SK-N-SH (cell line): ENCODE measurements around the gene SLC23A1. TPM values are rescaled to one million over a fixed set of nuclear protein-coding genes. Genes with fewer than 3 reads are reported as not detected.
"Not testable (repeated sequence)": the region's sequence is repeated elsewhere in the genome, so short reads cannot be mapped to it uniquely, and the experiment has no call there.

ENCODE experiments used
- CTCF ChIA-PET: fragments of 300-600, 350-600 bp; formaldehyde crosslinking; extraction: SDS; loops from one replicate; lab custom pipeline; 2021; lab: Yijun Ruan, JAX
- POLR2A ChIA-PET: fragments of 350-600 bp; sonication (Branson Sonifier 250); formaldehyde crosslinking; extraction: SDS; loops from one replicate; lab custom pipeline; 2020; ENCODE audit warnings: antibody characterized with exemption, inconsistent platforms; lab: Yijun Ruan, JAX
- DNase-seq: peaks from one replicate; pipeline ENCODE4 v3.0.0; 2012
- H2AFZ ChIP-seq: fragments of 200-600 bp; sonication (generic); 2 replicates; pipeline ENCODE4 v1.8.1; 2016; ENCODE audit warnings: antibody characterized with exemption, mild to moderate bottlenecking, low read depth
- H3F3A ChIP-seq: fragments of 200-600 bp; sonication (generic); replicated peaks from 2 replicates; pipeline ENCODE3; 2016; ENCODE audit warnings: antibody characterized with exemption, mild to moderate bottlenecking; ENCODE audit not compliant: insufficient read depth
- H3K27ac ChIP-seq, 2 experiments: fragments of 200-500 bp in 1 of 2; fragments of 200-600 bp in 1 of 2; sonication (Bioruptor generic) in 1 of 2; sonication (generic), shearing (Covaris generic) in 1 of 2; 2 replicates each; pipeline versions ENCODE4 v1.5.1 to v1.6.1; 2014 to 2016; ENCODE audit warnings: low read depth in 2 of 2, inconsistent platforms in 1 of 2, low read length in 1 of 2, mild to moderate bottlenecking in 1 of 2, mixed read lengths in 1 of 2
- H3K27me3 ChIP-seq: fragments of 200-600 bp; sonication (generic), shearing (Covaris generic); 2 replicates; pipeline ENCODE4 v1.6.1; 2016; ENCODE audit warnings: mixed run types; ENCODE audit not compliant: insufficient read depth
- H3K36me3 ChIP-seq, 2 experiments: fragments of 200-500 bp in 1 of 2; fragments of 200-600 bp in 1 of 2; sonication (Bioruptor generic) in 1 of 2; sonication (generic) in 1 of 2; replicated peaks in 1 of 2; 2 replicates each; pipeline versions ENCODE3 to v1.5.1; 2014 to 2016; ENCODE audit warnings: low read length in 1 of 2, mild to moderate bottlenecking in 1 of 2; ENCODE audit not compliant: insufficient read depth in 2 of 2, control insufficient read depth in 1 of 2
- H3K4me1 ChIP-seq, 2 experiments: fragments of 200-500 bp in 1 of 2; fragments of 200-600 bp in 1 of 2; sonication (Bioruptor generic) in 1 of 2; sonication (generic), shearing (Covaris generic) in 1 of 2; 2 replicates each; pipeline versions ENCODE4 v1.5.1 to v1.6.1; 2014 to 2016; ENCODE audit warnings: low read depth in 1 of 2, low read length in 1 of 2, mixed run types in 1 of 2; ENCODE audit not compliant: insufficient read depth in 2 of 2, control insufficient read depth in 1 of 2
- H3K4me2 ChIP-seq: fragments of 200-600 bp; sonication (generic), shearing (Covaris generic); 2 replicates; pipeline ENCODE4 v1.6.1; 2017; ENCODE audit warnings: mixed run types
- H3K4me3 ChIP-seq, 2 experiments: fragments of 200-500 bp in 1 of 2; fragments of 200-600 bp in 1 of 2; sonication (Bioruptor generic) in 1 of 2; sonication (generic), shearing (Covaris generic) in 1 of 2; 2 replicates each; pipeline versions ENCODE4 v1.5.1 to v1.8.1; 2014 to 2016; ENCODE audit warnings: low read depth in 2 of 2, inconsistent platforms in 1 of 2, low read length in 1 of 2, mild to moderate bottlenecking in 1 of 2, mixed read lengths in 1 of 2, moderate library complexity in 1 of 2
- H3K79me2 ChIP-seq: fragments of 200-600 bp; sonication (generic); 2 replicates; pipeline ENCODE4 v1.8.1; 2017; ENCODE audit warnings: mild to moderate bottlenecking; ENCODE audit not compliant: insufficient read depth
- H3K9ac ChIP-seq: fragments of 200-600 bp; sonication (generic); 2 replicates; pipeline ENCODE4 v1.6.1; 2017; ENCODE audit warnings: mixed run types
- H3K9me2 ChIP-seq: fragments of 200-600 bp; sonication (generic); 2 replicates; pipeline ENCODE4 v1.6.1; 2017; ENCODE audit warnings: mixed run types
- H3K9me3 ChIP-seq: fragments of 200-600 bp; sonication (generic); 2 replicates; pipeline ENCODE4 v1.6.1; 2017; ENCODE audit warnings: mixed run types, mild to moderate bottlenecking, moderate library complexity
- H4K20me1 ChIP-seq: fragments of 200-600 bp; sonication (generic); 2 replicates; pipeline ENCODE4 v1.6.1; 2017; ENCODE audit warnings: mild to moderate bottlenecking, mixed run types; ENCODE audit not compliant: insufficient read depth
- CTCF ChIP-seq: fragments of 200-600 bp; sonication (generic); IDR thresholded peaks from 2 replicates; pipeline ENCODE4 v1.6.1; 2017; ENCODE audit warnings: antibody characterized with exemption, mild to moderate bottlenecking, moderate library complexity
- EP300 ChIP-seq, 2 experiments: IDR thresholded peaks; 2 replicates each; pipeline versions ENCODE4 v1.4.0 to v1.6.1; 2012; ENCODE audit warnings: borderline replicate concordance in 1 of 2, low read depth in 1 of 2, low read length in 1 of 2
- FOXJ3 ChIP-seq: sonication (generic); formaldehyde crosslinking; IDR thresholded peaks from 2 replicates; pipeline ENCODE4 v1.5.1; 2020; ENCODE audit warnings: mild to moderate bottlenecking, missing genetic modification reagents
- GATA2 ChIP-seq: sonication (generic); formaldehyde crosslinking; IDR thresholded peaks from 2 replicates; pipeline ENCODE4 v1.5.0; 2020; ENCODE audit warnings: mild to moderate bottlenecking, missing genetic modification reagents
- MAX ChIP-seq: IDR thresholded peaks from 2 replicates; pipeline ENCODE4 v1.4.0; 2012; ENCODE audit warnings: low read depth
- MEF2A ChIP-seq: IDR thresholded peaks from 2 replicates; pipeline ENCODE4 v1.4.0; 2012; ENCODE audit warnings: low read depth, borderline replicate concordance
- MXI1 ChIP-seq: IDR thresholded peaks from 2 replicates; pipeline ENCODE4 v1.6.1; 2012; ENCODE audit warnings: mild to moderate bottlenecking, low read depth, low read length, improper control_type of control experiment
- PBX3 ChIP-seq: IDR thresholded peaks from 2 replicates; pipeline ENCODE4; 2012
- RXRA ChIP-seq: IDR thresholded peaks from 2 replicates; pipeline ENCODE4 v1.4.0; 2012; ENCODE audit warnings: low read depth, mild to moderate bottlenecking, borderline replicate concordance
- SIN3A ChIP-seq: IDR thresholded peaks from 2 replicates; pipeline ENCODE4 v1.6.1; 2012; ENCODE audit warnings: low read depth, mild to moderate bottlenecking, low read length, moderate library complexity, borderline replicate concordance
- SMC3 ChIP-seq: IDR thresholded peaks from 2 replicates; pipeline ENCODE4 v1.6.1; 2012; ENCODE audit warnings: low read depth, low read length, improper control_type of control experiment
- TAF1 ChIP-seq: IDR thresholded peaks from 2 replicates; pipeline ENCODE4 v1.6.1; 2012; ENCODE audit warnings: low read depth, mild to moderate bottlenecking, low read length, moderate library complexity, borderline replicate concordance
- TCF12 ChIP-seq: IDR thresholded peaks from 2 replicates; pipeline ENCODE4 v1.4.0; 2012
- YY1 ChIP-seq: IDR thresholded peaks from 2 replicates; pipeline ENCODE4 v1.4.0; 2012; ENCODE audit warnings: low read depth, mild to moderate bottlenecking
- WGBS: methylation state at CpG from one replicate; pipeline ENCODE4 v1.1.6; 2017; ENCODE audit warnings: low lambda C conversion rate; 5-methylcytosine and 5-hydroxymethylcytosine counted together
- polyA plus RNA-seq, 3 experiments: library from polyadenylated mRNA; depleted of rRNA; stranded (reverse); fragments of >200 nt; gene quantifications; 2 replicates each; pipeline ENCODE4 v1.2.3, GENCODE V29; 2012
- TF ChIP-seq, protein P1 (sequence below): fragments of 150-350 bp; IDR thresholded peaks from 2 replicates; pipeline ENCODE4 v1.6.1; 2017; ENCODE audit warnings: antibody characterized with exemption, low read length, low read depth, borderline replicate concordance
- TF ChIP-seq, protein P2 (sequence below): IDR thresholded peaks from 2 replicates; pipeline ENCODE4 v1.4.0; 2012; ENCODE audit warnings: low read depth, borderline replicate concordance

The SLC23A1 gene
- polyA plus RNA-seq, 1 of the 3 experiments (the other 2 are of a cell fraction), result not detected

DNA sequence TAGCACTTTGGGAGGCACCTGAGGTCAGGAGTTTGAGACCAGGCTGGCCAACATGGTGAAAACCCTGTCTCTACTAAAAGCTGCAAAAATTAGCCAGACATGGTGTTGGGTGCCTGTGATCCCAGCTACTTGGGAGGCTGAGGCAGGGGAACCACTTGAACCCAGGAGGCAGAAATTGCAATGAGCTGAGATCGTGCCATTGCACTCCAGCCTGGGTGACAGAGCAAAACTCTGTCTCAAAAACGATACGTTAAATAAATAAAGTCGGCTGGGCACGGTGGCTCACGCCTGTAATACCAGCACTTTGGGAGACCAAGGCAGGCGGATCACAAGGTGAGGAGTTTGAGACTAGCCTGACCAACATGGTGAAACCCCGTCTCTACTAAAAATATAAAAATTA is 27.2 kb downstream of the SLC23A1 start:
- H3K79me2 ChIP-seq, result peaks cover 100% of the 10 kb centered on the region
- H3K4me3 ChIP-seq, H2AFZ ChIP-seq, H3K9me3 ChIP-seq, H3K9ac ChIP-seq, DNase-seq, H3K4me2 ChIP-seq, POLR2A ChIA-PET, H3K27ac ChIP-seq, H3F3A ChIP-seq, H3K4me1 ChIP-seq, H3K9me2 ChIP-seq, H3K27me3 ChIP-seq: not testable (repeated sequence)
- H4K20me1 ChIP-seq, result peaks cover 98% of the 10 kb centered on the region
- H3K36me3 ChIP-seq, result peaks cover 12 to 38% of the 10 kb centered on the region in 2 experiments
- CTCF ChIA-PET, result interaction anchor here (1.0 to 1.6 kb wide), 2 partner anchors 13 to 55 kb away, joined by 3 read pairs; no protein-coding TSS in a partner anchor
- 97% methylated on average over 8 of the region's 8 CpGs for WGBS

- H4K20me1 ChIP-seq, result peaks cover 98% of the 10 kb centered on the region
- POLR2A ChIA-PET, result interaction anchor here (0.6 kb wide), 1 partner anchor 1308 kb away, joined by 3 read pairs; no protein-coding TSS in a partner anchor
Measured at GRCh38 chr5:139354186-139354585, 28.9 kb downstream of the SLC23A1 start.

More at GRCh38 chr5:139354186-139354585, 28.9 kb downstream of the SLC23A1 start:
- Histone ChIP-seq H3K9me2 (no peaks in the 10 kb centered on the region), H3K4me2 (no peak overlapping the region), H3K9me3 (no peaks in the 10 kb centered on the region), H3K4me1 (no peaks in the 10 kb centered on the region), H3K4me3 (no peak overlapping the region), H3K27me3 (no peaks in the 10 kb centered on the region), H3K27ac (no peak overlapping the region), H3K36me3 (peaks cover 12 to 38% of the 10 kb centered on the region in 2 experiments), H2AFZ (no peak overlapping the region), H3F3A (peaks cover 15% of the 10 kb centered on the region), H3K79me2 (peaks cover 100% of the 10 kb centered on the region), H3K9ac (no peak overlapping the region)
- CTCF ChIA-PET, result interaction anchor here (1.6 kb wide), 1 partner anchor 12 kb away, joined by 5 read pairs; the partner anchor contains the start of gene PAIP2
- no peak for DNase-seq
- 94% methylated on average over 3 of the region's 3 CpGs for WGBS
- no peak for TF ChIP-seq EP300 (IDR thresholded peaks at IDR 0.05; ENCODE audit: borderline replicate concordance in 1 of 2, low read depth in 1 of 2, low read length in 1 of 2)
- no peak for TF ChIP-seq YY1
- no peak for TF ChIP-seq FOXJ3 (CRISPR knock-in tag)
- no peak for TF ChIP-seq MEF2A
- TF ChIP-seq, protein P1, sequence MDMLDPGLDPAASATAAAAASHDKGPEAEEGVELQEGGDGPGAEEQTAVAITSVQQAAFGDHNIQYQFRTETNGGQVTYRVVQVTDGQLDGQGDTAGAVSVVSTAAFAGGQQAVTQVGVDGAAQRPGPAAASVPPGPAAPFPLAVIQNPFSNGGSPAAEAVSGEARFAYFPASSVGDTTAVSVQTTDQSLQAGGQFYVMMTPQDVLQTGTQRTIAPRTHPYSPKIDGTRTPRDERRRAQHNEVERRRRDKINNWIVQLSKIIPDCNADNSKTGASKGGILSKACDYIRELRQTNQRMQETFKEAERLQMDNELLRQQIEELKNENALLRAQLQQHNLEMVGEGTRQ, result no peak
- no peak for TF ChIP-seq GATA2 (CRISPR knock-in tag)
- no peak for TF ChIP-seq TCF12
- TF ChIP-seq SMC3, result no peak
- no peak for TF ChIP-seq PBX3
- TF ChIP-seq SIN3A, result no peak
- TF ChIP-seq, protein P2, sequence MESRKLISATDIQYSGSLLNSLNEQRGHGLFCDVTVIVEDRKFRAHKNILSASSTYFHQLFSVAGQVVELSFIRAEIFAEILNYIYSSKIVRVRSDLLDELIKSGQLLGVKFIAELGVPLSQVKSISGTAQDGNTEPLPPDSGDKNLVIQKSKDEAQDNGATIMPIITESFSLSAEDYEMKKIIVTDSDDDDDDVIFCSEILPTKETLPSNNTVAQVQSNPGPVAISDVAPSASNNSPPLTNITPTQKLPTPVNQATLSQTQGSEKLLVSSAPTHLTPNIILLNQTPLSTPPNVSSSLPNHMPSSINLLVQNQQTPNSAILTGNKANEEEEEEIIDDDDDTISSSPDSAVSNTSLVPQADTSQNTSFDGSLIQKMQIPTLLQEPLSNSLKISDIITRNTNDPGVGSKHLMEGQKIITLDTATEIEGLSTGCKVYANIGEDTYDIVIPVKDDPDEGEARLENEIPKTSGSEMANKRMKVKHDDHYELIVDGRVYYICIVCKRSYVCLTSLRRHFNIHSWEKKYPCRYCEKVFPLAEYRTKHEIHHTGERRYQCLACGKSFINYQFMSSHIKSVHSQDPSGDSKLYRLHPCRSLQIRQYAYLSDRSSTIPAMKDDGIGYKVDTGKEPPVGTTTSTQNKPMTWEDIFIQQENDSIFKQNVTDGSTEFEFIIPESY, result no peak
- TF ChIP-seq RXRA, result no peak
- no peak for TF ChIP-seq MAX
- TF ChIP-seq MXI1, result no peak
- no peak for TF ChIP-seq CTCF
- TF ChIP-seq TAF1, result no peak
